Natural killer cell (primary cell): ENCODE data around the gene ABCC1. TPM values are rescaled to one million over a fixed set of nuclear protein-coding genes. Genes with fewer than 3 reads are reported as not detected.

Source experiments
- ATAC-seq, 3 donors: fragments of 150-1000 bp in 2 of 3; fragments of 200-7000 bp in 1 of 3; cut with Tn5 transposase; 1 replicate in 1 of 3; 2 replicates in 2 of 3; pipeline ENCODE4 v1.10.0; 2021; ENCODE audit warnings: mild to moderate bottlenecking in 2 of 3, moderate library complexity in 2 of 3
- DNase-seq, 2 donors: peaks; one replicate each; pipeline versions ENCODE4 v3.0.0 to v3.0.0-alpha.2; 2013 to 2021; ENCODE audit warnings: mixed read lengths in 1 of 2
- H3K27ac ChIP-seq: one replicate; pipeline ENCODE4 v1.5.1; 2013; ENCODE audit warnings: mild to moderate bottlenecking, low read length
- H3K27me3 ChIP-seq: one replicate; pipeline ENCODE4 v1.6.1; 2013; ENCODE audit warnings: low read length; ENCODE audit not compliant: control insufficient read depth, insufficient read depth
- H3K36me3 ChIP-seq: one replicate; pipeline ENCODE4 v1.6.1; 2013; ENCODE audit warnings: low read length; ENCODE audit not compliant: control insufficient read depth, insufficient read depth
- H3K4me1 ChIP-seq: one replicate; pipeline ENCODE4 v1.6.1; 2013; ENCODE audit warnings: low read length; ENCODE audit not compliant: control insufficient read depth, insufficient read depth
- H3K4me3 ChIP-seq: one replicate; pipeline ENCODE4 v1.5.1; 2013; ENCODE audit warnings: low read length
- H3K9me3 ChIP-seq: one replicate; pipeline ENCODE4 v1.6.1; 2013; ENCODE audit warnings: low read length; ENCODE audit not compliant: control insufficient read depth, insufficient read depth
- H3K27ac Mint-ChIP-seq, 2 donors: one replicate each; pipeline ENCODE4 v1.8.0; 2022; ENCODE audit warnings: mild to moderate bottlenecking in 2 of 2, mixed read lengths in 2 of 2, moderate library complexity in 1 of 2
- H3K27me3 Mint-ChIP-seq, 2 donors: one replicate each; pipeline ENCODE4 v1.8.0; 2022; ENCODE audit warnings: low read depth in 2 of 2, mixed read lengths in 2 of 2
- H3K36me3 Mint-ChIP-seq: one replicate; pipeline ENCODE4 v1.8.0; 2022; ENCODE audit warnings: mixed read lengths
- H3K4me1 Mint-ChIP-seq, 2 donors: one replicate each; pipeline ENCODE4 v1.8.0; 2022; ENCODE audit warnings: mixed read lengths in 2 of 2
- H3K4me3 Mint-ChIP-seq: one replicate; pipeline ENCODE4 v1.8.0; 2022; ENCODE audit warnings: mild to moderate bottlenecking, moderate library complexity, mixed read lengths
- H3K9me3 Mint-ChIP-seq, 2 donors: one replicate each; pipeline ENCODE4 v1.8.0; 2022; ENCODE audit warnings: mixed read lengths in 2 of 2
- CTCF ChIP-seq: fragments of 200-600 bp; IDR thresholded peaks from one replicate; pipeline ENCODE4 v1.8.0; 2022; ENCODE audit warnings: antibody characterized with exemption
- WGBS: methylation state at CpG from one replicate; pipeline ENCODE4 v1.1.7; 2013; ENCODE audit warnings: missing lambda C conversion rate; ENCODE audit not compliant: insufficient coverage; 5-methylcytosine and 5-hydroxymethylcytosine counted together
- intact Hi-C: fragments of 100-400 bp; cut with micrococcal nuclease; formaldehyde crosslinking; loops from one replicate; pipeline ENCODE4 v1.14.2; 2022
- total RNA-seq, 4 donors: library from RNA; stranded (reverse); fragments of 120-200 nt in 1 of 4; gene quantifications; one replicate each; pipeline versions ENCODE4 v1.2.3 to v1.2.4, GENCODE V29; 2013 to 2022

Gene ABCC1
- total RNA-seq, 3 donors from 2014 or later (not counting 1 experiment from before 2014, with no cell fraction given), result 24.5 to 53.9 (median 27.9) TPM

- Mint-ChIP-seq H3K27me3 (no peaks in the 10 kb centered on the region), H3K9me3 (no peaks in the 10 kb centered on the region), H3K27ac (no peak overlapping the region), H3K36me3 (peaks cover 7% of the 10 kb centered on the region), H3K4me3 (no peak overlapping the region), H3K4me1 (peaks cover 3 to 12% of the 10 kb centered on the region in 2 donors)
- Histone ChIP-seq H3K27me3 (no peaks in the 10 kb centered on the region), H3K36me3 (peaks cover 34% of the 10 kb centered on the region), H3K4me1 (peaks cover 1% of the 10 kb centered on the region), H3K9me3 (no peaks in the 10 kb centered on the region), H3K4me3 (no peak overlapping the region), H3K27ac (no peak overlapping the region)
- ATAC-seq, result no peak
- intact Hi-C loops, result no loop called here
- DNase-seq, result no peak
- 91% methylated on average over 4 of the region's 4 CpGs for WGBS
- no peak for TF ChIP-seq CTCF
Measured at GRCh38 chr16:16019488-16019887, 70.1 kb downstream of the ABCC1 start.

DNA sequence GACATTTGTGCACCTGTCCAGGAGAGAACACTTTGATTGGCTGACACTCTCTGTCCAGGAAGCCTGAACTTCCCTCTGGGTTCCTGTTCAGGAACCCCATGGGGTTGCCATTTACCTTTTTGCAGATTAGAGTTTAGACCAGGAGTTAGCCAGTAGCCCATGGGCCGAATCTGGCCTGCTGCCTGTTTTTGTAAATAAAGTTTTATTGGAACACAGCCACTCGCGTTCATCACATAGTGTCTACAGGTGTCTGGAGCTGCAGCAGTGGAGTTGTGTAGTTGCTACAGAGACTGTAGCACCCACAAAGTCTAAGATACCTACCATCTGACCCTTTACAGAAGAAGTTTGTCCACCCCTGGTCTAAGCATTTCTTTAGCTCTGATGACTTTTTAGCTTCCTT lies 70.9 kb downstream of the ABCC1 start:
- Histone ChIP-seq H3K4me1 (peaks cover 9% of the 10 kb centered on the region), H3K4me3 (no peak overlapping the region), H3K9me3 (no peaks in the 10 kb centered on the region), H3K27ac (no peak overlapping the region), H3K27me3 (no peaks in the 10 kb centered on the region), H3K36me3 (peaks cover 29% of the 10 kb centered on the region)
- no peaks in the 10 kb centered on the region for H3K27me3 Mint-ChIP-seq
- no peak overlapping the region for H3K27ac Mint-ChIP-seq
- TF ChIP-seq CTCF, result no peak
- no peaks in the 10 kb centered on the region for H3K9me3 Mint-ChIP-seq
- no peak overlapping the region for H3K4me3 Mint-ChIP-seq
- H3K36me3 Mint-ChIP-seq, result peaks cover 7% of the 10 kb centered on the region
- 97% methylated on average over 3 of the region's 3 CpGs for WGBS
- ATAC-seq (no peak), DNase-seq (no peak)
- intact Hi-C loops, result no loop called here
- H3K4me1 Mint-ChIP-seq, result peaks cover 11 to 20% of the 10 kb centered on the region in 2 donors

DNA sequence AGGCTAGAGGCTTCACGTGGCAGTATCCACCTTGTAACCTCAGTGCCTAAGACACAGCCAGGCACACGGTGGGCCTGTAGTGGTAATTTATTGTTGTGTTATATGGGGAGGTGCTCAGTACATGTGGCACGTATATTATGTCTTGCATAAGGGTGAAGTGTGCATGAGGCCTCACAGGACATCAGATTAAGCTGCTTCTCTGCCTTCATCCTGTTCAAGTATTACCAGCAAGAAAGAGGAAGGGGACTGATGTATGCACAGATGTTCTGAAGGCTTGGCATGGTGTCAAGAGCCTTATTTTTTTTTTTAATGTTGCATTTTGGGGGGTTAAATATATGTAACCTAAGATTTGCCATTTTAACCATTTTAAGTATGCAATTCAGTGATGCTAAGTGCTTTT lies 71.6 kb downstream of the ABCC1 start:
- Mint-ChIP-seq H3K27ac (no peak overlapping the region), H3K4me3 (no peak overlapping the region), H3K36me3 (peaks cover 7% of the 10 kb centered on the region), H3K4me1 (peaks cover 12 to 23% of the 10 kb centered on the region in 2 donors), H3K27me3 (no peaks in the 10 kb centered on the region), H3K9me3 (no peaks in the 10 kb centered on the region)
- 35% methylated on average over 3 of the region's 3 CpGs for WGBS
- Histone ChIP-seq H3K27me3 (no peaks in the 10 kb centered on the region), H3K27ac (no peak overlapping the region), H3K36me3 (peaks cover 29% of the 10 kb centered on the region), H3K4me3 (no peak overlapping the region), H3K9me3 (no peaks in the 10 kb centered on the region), H3K4me1 (peaks cover 15% of the 10 kb centered on the region)
- TF ChIP-seq CTCF, result no peak
- DNase-seq (no peak), ATAC-seq (no peak)
- intact Hi-C loops, result no loop called here

DNA sequence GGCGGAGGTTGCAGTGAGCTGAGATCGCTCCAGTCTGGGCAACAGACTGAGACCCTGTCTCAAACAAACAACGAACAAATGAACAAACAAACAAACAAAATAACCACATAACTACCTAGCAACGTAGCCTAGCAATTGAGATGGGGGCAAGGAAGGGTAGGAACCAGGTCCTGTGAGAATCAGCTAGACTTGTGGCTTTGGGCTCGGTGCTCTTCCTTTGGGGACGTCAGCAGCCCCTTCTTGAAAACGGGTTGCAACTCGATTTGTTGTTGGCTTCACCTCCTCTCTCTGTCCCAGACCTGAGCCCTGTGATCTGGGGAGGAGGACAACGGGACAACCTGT lies 72.2 kb downstream of the ABCC1 start:
- Histone ChIP-seq H3K4me3 (no peak overlapping the region), H3K27ac (no peak overlapping the region), H3K27me3 (no peaks in the 10 kb centered on the region), H3K36me3 (peaks cover 25% of the 10 kb centered on the region), H3K4me1 (peaks cover 15% of the 10 kb centered on the region), H3K9me3 (no peaks in the 10 kb centered on the region)
- ATAC-seq (no peak), DNase-seq (no peak)
- Mint-ChIP-seq H3K27me3 (no peaks in the 10 kb centered on the region), H3K4me1 (peaks cover 12 to 19% of the 10 kb centered on the region in 2 donors), H3K36me3 (peaks cover 7% of the 10 kb centered on the region), H3K27ac (no peak overlapping the region), H3K4me3 (no peak overlapping the region), H3K9me3 (no peaks in the 10 kb centered on the region)
- TF ChIP-seq CTCF, result no peak
- intact Hi-C loops, result no loop called here
- WGBS, result 76% methylated on average over 9 of the region's 9 CpGs
